Germinal center (tissue), 1 donor: ENCODE data around the gene PRR36.
"Not testable (repeated sequence)": the region's sequence is repeated elsewhere in the genome, so short reads cannot be mapped to it uniquely, and the experiment has no call there.

Source experiments
- DNase-seq: peaks from one replicate; pipeline ENCODE4 v3.0.0; 2012; ENCODE audit warnings: mixed read lengths, low spot score

PRR36 gene

GRCh38 chr19:7859831-7860713 lies 14.1 kb downstream of the PRR36 start:
- no peak for DNase-seq

GRCh38 chr19:7859087-7859486 lies 15.1 kb downstream of the PRR36 start:
- not testable (repeated sequence) for DNase-seq

GRCh38 chr19:7858109-7858770 lies 15.9 kb downstream of the PRR36 start:
- peak; percentile 42 for DNase-seq

GRCh38 chr19:7857727-7858108 lies 16.5 kb downstream of the PRR36 start:
- DNase-seq: no peak

GRCh38 chr19:7856679-7857663 lies 17.2 kb downstream of the PRR36 start:
- no peak for DNase-seq

- DNase-seq: no peak
These were observed 18.0 kb downstream of the PRR36 start for GRCh38 chr19:7856109-7856591.

GRCh38 chr19:7855426-7856108 lies 18.6 kb downstream of the PRR36 start:
- DNase-seq: no peak

- no peak for DNase-seq
These were observed 20.4 kb downstream of the PRR36 start for GRCh38 chr19:7853770-7854128.

- DNase-seq: peak; percentile 89
These were observed 21.1 kb downstream of the PRR36 start for GRCh38 chr19:7852851-7853769.

GRCh38 chr19:7851623-7852500 lies 22.3 kb downstream of the PRR36 start:
- no peak for DNase-seq

- DNase-seq: no peak
These were observed 23.1 kb downstream of the PRR36 start for GRCh38 chr19:7850945-7851622.

- DNase-seq: no peak
These were observed 24.0 kb downstream of the PRR36 start for GRCh38 chr19:7850000-7850813.

- no peak for DNase-seq
These were observed 24.6 kb downstream of the PRR36 start for GRCh38 chr19:7849631-7849999.

- no peak for DNase-seq
These were observed 25.3 kb downstream of the PRR36 start for GRCh38 chr19:7848779-7849457.

- DNase-seq: no peak
These were observed 26.5 kb downstream of the PRR36 start for GRCh38 chr19:7847664-7848063.

GRCh38 chr19:7846155-7846646 lies 28.0 kb downstream of the PRR36 start:
- DNase-seq: no peak
